OCI-LY3 (cell line): ENCODE measurements around the gene AP4S1.

ENCODE experiments used
- H2AFZ ChIP-seq: fragments of 200-600, 300-600 bp; shearing (Covaris generic); 2 replicates; pipeline ENCODE4 v1.6.0; 2014; ENCODE audit warnings: antibody characterized with exemption, low read depth, low read length
- H3K27ac ChIP-seq: fragments of 200-600, 300-600 bp; sonication (generic); 2 replicates; pipeline ENCODE4 v1.5.1; 2014; ENCODE audit warnings: mild to moderate bottlenecking, low read length, moderate library complexity, mixed read lengths
- H3K27me3 ChIP-seq: fragments of 200-600, 300-600 bp; sonication (generic); 2 replicates; pipeline ENCODE4 v1.6.1; 2014; ENCODE audit warnings: low read depth, low read length, mixed read lengths
- H3K36me3 ChIP-seq: fragments of 200-600, 300-600 bp; sonication (generic); replicated peaks from 2 replicates; pipeline ENCODE3; 2014; ENCODE audit warnings: low read depth, low read length, mixed read lengths
- H3K4me1 ChIP-seq: fragments of 300-600, 200-600 bp; sonication (generic); 2 replicates; pipeline ENCODE4 v1.6.1; 2014; ENCODE audit warnings: low read length, mixed read lengths
- H3K4me2 ChIP-seq: fragments of 200-600, 300-600 bp; sonication (generic); 2 replicates; pipeline ENCODE4 v1.6.1; 2014; ENCODE audit warnings: low read length, mixed read lengths
- H3K4me3 ChIP-seq: fragments of 300-600, 200-600 bp; sonication (generic); 2 replicates; pipeline ENCODE4 v1.5.1; 2014; ENCODE audit warnings: antibody characterized with exemption, mild to moderate bottlenecking, low read length, moderate library complexity
- H3K79me2 ChIP-seq: fragments of 300-600, 200-600 bp; shearing (Covaris generic); 2 replicates; pipeline ENCODE4 v1.6.1; 2014; ENCODE audit warnings: mild to moderate bottlenecking, low read length, mixed read lengths
- H3K9ac ChIP-seq: fragments of 300-600, 200-600 bp; shearing (Covaris generic); 2 replicates; pipeline ENCODE4 v1.6.0; 2014; ENCODE audit warnings: mild to moderate bottlenecking, low read length, moderate library complexity
- H3K9me3 ChIP-seq: fragments of 200-600, 300-600 bp; shearing (Covaris generic); 2 replicates; pipeline ENCODE4 v1.6.1; 2014; ENCODE audit warnings: low read length, mixed read lengths; ENCODE audit not compliant: insufficient read depth
- H4K20me1 ChIP-seq: fragments of 200-600, 300-600 bp; sonication (generic); 2 replicates; pipeline ENCODE4 v1.6.1; 2016; ENCODE audit warnings: low read length, mixed read lengths; ENCODE audit not compliant: insufficient read depth
- EZH2phosphoT487 ChIP-seq: fragments of 200-600 bp; shearing (Covaris generic); IDR thresholded peaks from 2 replicates; pipeline ENCODE4 v1.6.1; 2018; ENCODE audit warnings: antibody characterized with exemption, mixed run types, low read depth
- TF ChIP-seq, protein P1 (sequence below): fragments of 200-600, 300-600 bp; sonication (generic); IDR thresholded peaks from 2 replicates; pipeline ENCODE4 v1.5.1; 2014; ENCODE audit warnings: antibody characterized with exemption, low read length, low read depth

The AP4S1 gene

DNA sequence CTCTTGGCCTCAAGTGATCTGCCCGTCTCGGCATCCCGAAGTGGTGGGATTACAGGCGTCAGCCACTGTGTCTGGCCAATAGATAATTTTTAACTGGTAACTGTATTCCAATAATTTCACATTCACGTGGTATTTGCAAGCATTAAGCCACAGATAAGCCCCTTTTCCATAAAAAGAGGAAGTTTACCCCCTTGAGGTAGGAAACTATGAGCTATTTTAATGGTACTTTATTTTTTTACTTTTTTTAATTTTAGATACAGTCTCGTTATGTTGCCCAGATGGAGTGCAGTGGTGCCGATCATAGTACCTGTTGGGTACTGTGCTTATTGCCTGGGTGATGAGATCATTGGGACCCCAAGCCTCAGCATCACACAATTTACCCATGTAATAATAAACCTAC, 42.9 kb upstream of the AP4S1 start:
- Histone ChIP-seq H3K4me2 (no peak overlapping the region), H4K20me1 (peaks cover 42% of the 10 kb centered on the region), H3K79me2 (peaks cover 76% of the 10 kb centered on the region)

GRCh38 chr14:30983858-30984257, 41.6 kb upstream of the AP4S1 start:
- H3K9ac ChIP-seq, result no peak overlapping the region
- H4K20me1 ChIP-seq, result peaks cover 34% of the 10 kb centered on the region
- H3K79me2 ChIP-seq, result peaks cover 77% of the 10 kb centered on the region
- no peaks in the 10 kb centered on the region for H3K27me3 ChIP-seq
- no peak for TF ChIP-seq EZH2phosphoT487
- TF ChIP-seq, protein P1, sequence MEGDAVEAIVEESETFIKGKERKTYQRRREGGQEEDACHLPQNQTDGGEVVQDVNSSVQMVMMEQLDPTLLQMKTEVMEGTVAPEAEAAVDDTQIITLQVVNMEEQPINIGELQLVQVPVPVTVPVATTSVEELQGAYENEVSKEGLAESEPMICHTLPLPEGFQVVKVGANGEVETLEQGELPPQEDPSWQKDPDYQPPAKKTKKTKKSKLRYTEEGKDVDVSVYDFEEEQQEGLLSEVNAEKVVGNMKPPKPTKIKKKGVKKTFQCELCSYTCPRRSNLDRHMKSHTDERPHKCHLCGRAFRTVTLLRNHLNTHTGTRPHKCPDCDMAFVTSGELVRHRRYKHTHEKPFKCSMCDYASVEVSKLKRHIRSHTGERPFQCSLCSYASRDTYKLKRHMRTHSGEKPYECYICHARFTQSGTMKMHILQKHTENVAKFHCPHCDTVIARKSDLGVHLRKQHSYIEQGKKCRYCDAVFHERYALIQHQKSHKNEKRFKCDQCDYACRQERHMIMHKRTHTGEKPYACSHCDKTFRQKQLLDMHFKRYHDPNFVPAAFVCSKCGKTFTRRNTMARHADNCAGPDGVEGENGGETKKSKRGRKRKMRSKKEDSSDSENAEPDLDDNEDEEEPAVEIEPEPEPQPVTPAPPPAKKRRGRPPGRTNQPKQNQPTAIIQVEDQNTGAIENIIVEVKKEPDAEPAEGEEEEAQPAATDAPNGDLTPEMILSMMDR, result no peak
- no peak overlapping the region for H2AFZ ChIP-seq
- no peak overlapping the region for H3K4me3 ChIP-seq
- no peak overlapping the region for H3K4me2 ChIP-seq
- H3K9me3 ChIP-seq, result no peaks in the 10 kb centered on the region
- H3K36me3 ChIP-seq, result no peaks in the 10 kb centered on the region
- H3K4me1 ChIP-seq, result peaks cover 14% of the 10 kb centered on the region
- H3K27ac ChIP-seq, result no peak overlapping the region

More for the DNA sequence above, 42.9 kb upstream of the AP4S1 start:
- no peak for TF ChIP-seq EZH2phosphoT487
- TF ChIP-seq, protein P1, result no peak
- Histone ChIP-seq H3K27ac (no peak overlapping the region), H3K9me3 (no peaks in the 10 kb centered on the region), H3K4me3 (no peak overlapping the region), H3K36me3 (no peaks in the 10 kb centered on the region), H3K9ac (no peak overlapping the region), H2AFZ (no peak overlapping the region), H3K27me3 (no peaks in the 10 kb centered on the region), H3K4me1 (peaks cover 14% of the 10 kb centered on the region)

DNA sequence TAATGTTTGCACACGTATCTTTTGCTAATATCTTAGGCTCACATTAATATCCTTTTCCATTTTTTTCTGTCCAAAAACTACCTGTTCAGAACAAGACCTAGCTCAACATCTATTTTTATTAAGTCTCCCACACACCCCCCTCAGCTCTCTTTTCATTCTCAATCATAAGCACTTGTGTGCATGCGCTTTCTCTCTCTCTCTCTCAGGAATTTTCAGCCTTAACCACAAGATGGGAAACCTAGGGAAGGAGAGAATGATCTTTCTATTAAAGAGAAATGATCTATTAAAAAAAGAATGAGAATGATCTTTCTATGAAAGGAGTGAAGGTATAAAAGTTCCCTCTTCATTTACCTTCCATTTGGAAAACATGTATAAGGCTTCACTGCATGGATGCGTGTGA, 39.7 kb upstream of the AP4S1 start:
- no peak overlapping the region for H3K27ac ChIP-seq
- H3K79me2 ChIP-seq, result peaks cover 77% of the 10 kb centered on the region
- no peak overlapping the region for H3K4me3 ChIP-seq
- H4K20me1 ChIP-seq, result peaks cover 32% of the 10 kb centered on the region
- H3K4me2 ChIP-seq, result no peak overlapping the region
- H3K36me3 ChIP-seq, result no peaks in the 10 kb centered on the region
- H3K27me3 ChIP-seq, result no peaks in the 10 kb centered on the region
- no peaks in the 10 kb centered on the region for H3K9me3 ChIP-seq
- peaks cover 14% of the 10 kb centered on the region for H3K4me1 ChIP-seq
- no peak overlapping the region for H2AFZ ChIP-seq
- TF ChIP-seq EZH2phosphoT487, result no peak
- TF ChIP-seq, protein P1, result no peak
- H3K9ac ChIP-seq, result no peak overlapping the region

GRCh38 chr14:30988509-30988908, 36.9 kb upstream of the AP4S1 start:
- Histone ChIP-seq H2AFZ (no peak overlapping the region), H3K4me1 (no peaks in the 10 kb centered on the region)

More at GRCh38 chr14:30988509-30988908, 36.9 kb upstream of the AP4S1 start:
- Histone ChIP-seq H3K9ac (no peak overlapping the region), H3K79me2 (peaks cover 73% of the 10 kb centered on the region), H3K36me3 (no peaks in the 10 kb centered on the region), H4K20me1 (peaks cover 37% of the 10 kb centered on the region), H3K4me2 (no peak overlapping the region), H3K27me3 (no peaks in the 10 kb centered on the region), H3K4me3 (no peak overlapping the region), H3K27ac (no peak overlapping the region), H3K9me3 (no peaks in the 10 kb centered on the region)
- no peak for TF ChIP-seq EZH2phosphoT487
- TF ChIP-seq, protein P1, result no peak
